Activated T-cell treated with anti-CD3 and anti-CD28 coated beads, Interleukin-2, amount 50 U/mL, for 72 hours (primary cell): Measurements from ENCODE around the gene APOA4. TPM values are rescaled to one million over a fixed set of nuclear protein-coding genes. Genes with fewer than 3 reads are reported as not detected.

Experiments used
- ATAC-seq, 2 donors: fragments of 150-1000 bp; cut with Tn5 transposase; replicated peaks in 1 of 2; 2 replicates each; pipeline ENCODE4 v1.10.0; 2021; ENCODE audit warnings: moderate library complexity in 2 of 2, mild to moderate bottlenecking in 1 of 2
- DNase-seq, 2 donors: peaks; one replicate each; pipeline ENCODE4 v3.0.0; 2021 to 2022; ENCODE audit warnings: mixed read lengths in 1 of 2
- H3K27ac Mint-ChIP-seq: one replicate; pipeline ENCODE4 v1.8.0; 2022; ENCODE audit warnings: mild to moderate bottlenecking, moderate library complexity, mixed read lengths
- H3K27me3 Mint-ChIP-seq: one replicate; pipeline ENCODE4 v1.8.0; 2022; ENCODE audit warnings: low read depth, mixed read lengths
- H3K36me3 Mint-ChIP-seq, 2 donors: one replicate each; pipeline ENCODE4 v1.8.0; 2022; ENCODE audit warnings: mixed read lengths in 2 of 2, mild to moderate bottlenecking in 1 of 2; ENCODE audit not compliant: insufficient read depth in 2 of 2
- H3K4me1 Mint-ChIP-seq: one replicate; pipeline ENCODE4 v1.8.0; 2022; ENCODE audit warnings: low read depth, mixed read lengths
- H3K4me3 Mint-ChIP-seq, 2 donors: one replicate each; pipeline ENCODE4 v1.8.0; 2022; ENCODE audit warnings: mild to moderate bottlenecking in 2 of 2, mixed read lengths in 2 of 2, moderate library complexity in 2 of 2
- H3K9me3 Mint-ChIP-seq, 2 donors: one replicate each; pipeline ENCODE4 v1.8.0; 2022; ENCODE audit warnings: mixed read lengths in 2 of 2
- total RNA-seq, 2 donors: library from RNA; stranded (reverse); gene quantifications; one replicate each; pipeline ENCODE4 v1.2.3, GENCODE V29; 2022

Gene APOA4
- total RNA-seq, 2 donors from 2014 or later = not detected

- no peaks in the 10 kb centered on the region for H3K27me3 Mint-ChIP-seq
- H3K4me1 Mint-ChIP-seq = peaks cover 67% of the 10 kb centered on the region
- no peaks in the 10 kb centered on the region for H3K9me3 Mint-ChIP-seq
- H3K27ac Mint-ChIP-seq = peak within 1 kb of the TSS; percentile 81
- DNase-seq (peak; percentile 88 to 91), ATAC-seq (peak; percentile 90 to 91)
- peak within 1 kb of the TSS; percentile 87 to 94 for H3K4me3 Mint-ChIP-seq
- peaks cover 11 to 18% of the 10 kb centered on the region in 2 donors for H3K36me3 Mint-ChIP-seq
Measured at GRCh38 chr11:116787786-116788486, 35.2 kb downstream of the APOA4 start, which contains the start of gene ZPR1. ZPR1 (minus strand) TSS chr11:116788023; CDS start chr11:116787990, 33 bp downstream.

- ATAC-seq (peak in 1 of 2 donors; percentile 12), DNase-seq (no peak)
- H3K27ac Mint-ChIP-seq = peak overlapping the region; percentile 81
- peaks cover 70% of the 10 kb centered on the region for H3K4me1 Mint-ChIP-seq
- H3K9me3 Mint-ChIP-seq = no peaks in the 10 kb centered on the region
- peaks cover 12 to 22% of the 10 kb centered on the region in 2 donors for H3K36me3 Mint-ChIP-seq
- peak overlapping the region; percentile 87 to 94 for H3K4me3 Mint-ChIP-seq
- no peaks in the 10 kb centered on the region for H3K27me3 Mint-ChIP-seq
Measured at GRCh38 chr11:116787436-116787785, 35.7 kb downstream of the APOA4 start.

GRCh38 chr11:116786966-116787365 lies 36.1 kb downstream of the APOA4 start:
- H3K27me3 Mint-ChIP-seq = no peaks in the 10 kb centered on the region
- H3K27ac Mint-ChIP-seq = peak overlapping the region; percentile 81
- H3K36me3 Mint-ChIP-seq = peaks cover 15 to 26% of the 10 kb centered on the region in 2 donors
- no peaks in the 10 kb centered on the region for H3K9me3 Mint-ChIP-seq
- DNase-seq (no peak), ATAC-seq (no peak)
- peak overlapping the region; percentile 87 to 94 for H3K4me3 Mint-ChIP-seq
- H3K4me1 Mint-ChIP-seq = peaks cover 74% of the 10 kb centered on the region

GRCh38 chr11:116786326-116786725 lies 36.8 kb downstream of the APOA4 start:
- Mint-ChIP-seq H3K27ac (peak overlapping the region; percentile 81), H3K9me3 (no peaks in the 10 kb centered on the region), H3K4me3 (peak overlapping the region; percentile 87 to 94), H3K4me1 (peaks cover 76% of the 10 kb centered on the region), H3K36me3 (peaks cover 20 to 26% of the 10 kb centered on the region in 2 donors), H3K27me3 (no peaks in the 10 kb centered on the region)
- no peak for DNase-seq
- no peak for ATAC-seq

DNA sequence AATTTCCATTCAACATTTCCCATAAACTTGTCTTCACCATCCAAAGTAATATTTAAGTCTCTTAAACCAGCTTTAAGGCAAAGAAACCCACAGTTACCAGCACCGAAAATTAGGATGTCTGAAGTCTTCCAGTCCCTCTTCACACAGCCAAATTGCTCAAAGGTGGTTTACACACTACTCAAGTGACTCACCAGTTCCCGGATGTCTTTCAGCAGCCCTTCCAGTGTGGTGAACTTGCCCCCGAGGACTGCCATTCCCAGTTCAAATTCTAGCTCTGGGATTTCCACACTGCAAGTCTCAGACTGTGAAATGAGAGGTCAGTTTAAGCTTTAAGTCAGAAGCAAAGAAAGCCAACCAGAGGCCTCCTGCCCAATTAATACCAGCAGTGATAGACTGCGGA lies 40.4 kb downstream of the APOA4 start:
- Mint-ChIP-seq H3K4me1 (peaks cover 91% of the 10 kb centered on the region), H3K36me3 (peaks cover 35 to 43% of the 10 kb centered on the region in 2 donors), H3K27me3 (no peaks in the 10 kb centered on the region), H3K27ac (peak overlapping the region; percentile 90), H3K4me3 (peak overlapping the region in 1 of 2 donors; percentile 72), H3K9me3 (no peaks in the 10 kb centered on the region)
- ATAC-seq = peak; percentile 45 to 76
- no peak for DNase-seq

GRCh38 chr11:116778556-116778955 lies 44.5 kb downstream of the APOA4 start:
- peak in 1 of 2 donors; percentile 26 for ATAC-seq

DNA sequence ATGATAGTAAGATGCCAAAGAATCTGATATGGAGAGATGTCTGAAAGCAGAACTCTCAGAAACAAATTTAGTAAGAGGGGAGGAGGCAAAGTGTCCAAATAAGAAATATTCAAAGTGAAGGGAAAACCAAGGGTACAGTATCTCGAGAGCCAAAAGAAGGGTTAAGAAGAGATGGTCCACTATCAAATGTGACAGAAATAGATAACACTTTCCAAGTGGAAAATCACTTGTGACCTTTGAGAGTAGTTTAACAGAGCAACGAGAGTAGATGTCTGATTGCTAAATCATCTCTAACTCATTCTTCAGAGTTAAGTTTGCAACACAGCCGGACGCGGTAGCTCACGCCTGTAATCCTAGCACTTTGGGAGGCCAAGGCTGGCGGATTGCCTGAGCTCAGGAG lies 46.0 kb downstream of the APOA4 start:
- peaks cover 13 to 41% of the 10 kb centered on the region in 2 donors for H3K36me3 Mint-ChIP-seq

More at GRCh38 chr11:116778556-116778955, 44.5 kb downstream of the APOA4 start:
- DNase-seq = no peak
- peaks cover 90% of the 10 kb centered on the region for H3K4me1 Mint-ChIP-seq
- H3K4me3 Mint-ChIP-seq = peak overlapping the region in 1 of 2 donors; percentile 27
- no peaks in the 10 kb centered on the region for H3K27me3 Mint-ChIP-seq
- peak overlapping the region; percentile 48 for H3K27ac Mint-ChIP-seq
- H3K36me3 Mint-ChIP-seq = peaks cover 22 to 46% of the 10 kb centered on the region in 2 donors
- H3K9me3 Mint-ChIP-seq = no peaks in the 10 kb centered on the region

GRCh38 chr11:116776522-116776984 lies 46.6 kb downstream of the APOA4 start:
- peak in 1 of 2 donors; percentile 3 for ATAC-seq
- Mint-ChIP-seq H3K36me3 (peaks cover 12 to 37% of the 10 kb centered on the region in 2 donors), H3K27me3 (no peaks in the 10 kb centered on the region), H3K4me1 (peaks cover 79% of the 10 kb centered on the region), H3K4me3 (peak overlapping the region in 1 of 2 donors; percentile 67), H3K9me3 (no peaks in the 10 kb centered on the region), H3K27ac (peak overlapping the region; percentile 95)
- DNase-seq = no peak

More for the DNA sequence above, 46.0 kb downstream of the APOA4 start:
- ATAC-seq (no peak), DNase-seq (no peak)
- Mint-ChIP-seq H3K27me3 (no peaks in the 10 kb centered on the region), H3K27ac (peak overlapping the region; percentile 95), H3K4me1 (peaks cover 79% of the 10 kb centered on the region), H3K9me3 (no peaks in the 10 kb centered on the region), H3K4me3 (peak overlapping the region in 1 of 2 donors; percentile 67)

GRCh38 chr11:116775975-116776374 lies 47.1 kb downstream of the APOA4 start:
- H3K4me3 Mint-ChIP-seq = peak overlapping the region in 1 of 2 donors; percentile 67
- no peaks in the 10 kb centered on the region for H3K9me3 Mint-ChIP-seq
- peaks cover 11 to 32% of the 10 kb centered on the region in 2 donors for H3K36me3 Mint-ChIP-seq
- peaks cover 80% of the 10 kb centered on the region for H3K4me1 Mint-ChIP-seq
- DNase-seq (no peak), ATAC-seq (no peak)
- peak overlapping the region; percentile 95 for H3K27ac Mint-ChIP-seq
- no peaks in the 10 kb centered on the region for H3K27me3 Mint-ChIP-seq

GRCh38 chr11:116774661-116775060 lies 48.4 kb downstream of the APOA4 start:
- no peak for DNase-seq
- H3K36me3 Mint-ChIP-seq = peaks cover 12 to 30% of the 10 kb centered on the region in 2 donors
- H3K27me3 Mint-ChIP-seq = no peaks in the 10 kb centered on the region
- no peaks in the 10 kb centered on the region for H3K9me3 Mint-ChIP-seq
- peaks cover 81% of the 10 kb centered on the region for H3K4me1 Mint-ChIP-seq
- ATAC-seq = no peak
- no peak overlapping the region for H3K27ac Mint-ChIP-seq
- peak overlapping the region in 1 of 2 donors; percentile 3 for H3K4me3 Mint-ChIP-seq

DNA sequence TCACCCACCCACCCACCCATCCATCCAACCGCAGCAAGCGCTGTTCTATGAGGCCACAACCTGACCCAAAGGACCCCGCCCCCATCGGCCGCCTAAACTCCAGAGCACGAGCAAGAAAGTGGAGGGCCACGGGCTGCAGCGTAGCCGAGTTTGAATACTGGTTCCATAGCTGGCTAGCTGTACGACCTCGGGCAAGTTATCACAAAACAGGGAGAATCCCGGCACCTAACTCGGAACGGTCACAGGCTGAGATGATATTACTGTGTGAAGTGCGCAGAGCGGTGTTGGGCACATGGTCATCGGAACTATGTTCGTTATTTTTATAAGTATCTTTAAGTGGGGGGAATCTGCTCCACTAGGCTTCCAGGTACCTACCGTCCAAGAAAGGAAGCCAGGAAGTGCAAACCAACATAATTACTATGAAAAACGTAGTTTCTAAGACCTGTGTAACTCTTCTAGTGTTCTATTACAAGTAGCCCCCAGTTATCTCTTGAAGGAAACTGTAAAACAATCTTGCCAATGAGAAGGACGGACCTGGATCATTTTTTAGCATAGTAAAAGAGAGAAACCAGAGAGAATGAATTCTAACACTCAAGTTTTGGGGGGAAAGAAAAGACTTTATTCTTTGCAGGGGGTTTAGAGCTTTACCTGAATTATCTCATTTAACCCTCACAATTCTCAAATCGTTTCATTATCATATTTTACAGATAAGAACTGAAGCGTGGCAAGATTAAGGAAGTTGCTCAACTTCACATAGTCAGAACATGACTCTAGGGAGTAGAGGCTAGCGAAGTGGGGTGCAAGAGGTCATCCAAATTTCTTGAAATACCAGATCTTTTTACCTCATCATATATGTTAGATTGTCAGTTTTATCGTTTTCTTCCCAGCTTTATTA lies 49.7 kb downstream of the APOA4 start:
- ATAC-seq = peak in 1 of 2 donors; percentile 16
- peak overlapping the region; percentile 99 for H3K27ac Mint-ChIP-seq
- H3K9me3 Mint-ChIP-seq = no peaks in the 10 kb centered on the region
- no peaks in the 10 kb centered on the region for H3K27me3 Mint-ChIP-seq
- peaks cover 69% of the 10 kb centered on the region for H3K4me1 Mint-ChIP-seq
- peak overlapping the region; percentile 93 to 98 for H3K4me3 Mint-ChIP-seq
- DNase-seq = no peak
- peaks cover 10 to 26% of the 10 kb centered on the region in 2 donors for H3K36me3 Mint-ChIP-seq

- H3K4me3 Mint-ChIP-seq = peak within 1 kb of the TSS; percentile 93 to 98
- no peaks in the 10 kb centered on the region for H3K9me3 Mint-ChIP-seq
- DNase-seq = peak; percentile 96 to 97
- no peaks in the 10 kb centered on the region for H3K27me3 Mint-ChIP-seq
- H3K36me3 Mint-ChIP-seq = peaks cover 7 to 23% of the 10 kb centered on the region in 2 donors
- peaks cover 61% of the 10 kb centered on the region for H3K4me1 Mint-ChIP-seq
- peak within 1 kb of the TSS; percentile 99 for H3K27ac Mint-ChIP-seq
- ATAC-seq = peak; percentile 93 to 94
Measured at GRCh38 chr11:116772443-116773202, 50.5 kb downstream of the APOA4 start, which contains the start of gene BUD13. BUD13 (minus strand) TSS chr11:116772987; CDS start chr11:116772964, 23 bp downstream.
